A549 (cell line): ENCODE measurements around the gene ATG10.

Source experiments
- CTCF ChIP-seq: fragments of >200 bp; sonication (Bioruptor Twin); formaldehyde crosslinking; IDR thresholded peaks from 3 replicates; pipeline ENCODE4 v1.5.1; 2016
- E2F6 ChIP-seq: IDR thresholded peaks from 2 replicates; pipeline ENCODE4 v1.6.1; 2012; ENCODE audit warnings: low read depth, borderline replicate concordance
- EP300 ChIP-seq, 2 experiments: fragments of >200 bp; sonication (Bioruptor Twin); formaldehyde crosslinking; IDR thresholded peaks; 2 replicates in 1 of 2; 3 replicates in 1 of 2; pipeline ENCODE4 v1.6.1; 2016 to 2017
- MAFK ChIP-seq: fragments of 450-650 bp; IDR thresholded peaks from 2 replicates; pipeline ENCODE4 v1.6.1; 2014; ENCODE audit not compliant: partially characterized antibody
- MYC ChIP-seq: IDR thresholded peaks from 2 replicates; pipeline ENCODE4 v1.6.1; 2012; ENCODE audit warnings: mild to moderate bottlenecking, inconsistent platforms, low read length, improper control_type of control experiment, borderline replicate concordance
- POLR2AphosphoS2 ChIP-seq: conservative IDR thresholded peaks from 2 replicates; pipeline ENCODE4 v1.6.1; 2012; ENCODE audit warnings: low read length, improper control_type of control experiment, inconsistent platforms
- RAD21 ChIP-seq, 2 experiments: fragments of >200 bp in 1 of 2; sonication (Bioruptor Twin) in 1 of 2; formaldehyde crosslinking in 1 of 2; IDR thresholded peaks in 1 of 2; conservative IDR thresholded peaks in 1 of 2; 2 replicates in 1 of 2; 3 replicates in 1 of 2; pipeline ENCODE4 v1.6.1; 2012 to 2018; ENCODE audit warnings: inconsistent platforms in 1 of 2
- USF2 ChIP-seq: fragments of 450-650 bp; IDR thresholded peaks from 2 replicates; pipeline ENCODE4 v1.6.1; 2014; ENCODE audit warnings: antibody characterized with exemption
- TF ChIP-seq, protein P1 (sequence below): fragments of 200-600 bp; sonication (generic); IDR thresholded peaks from 2 replicates; pipeline ENCODE4 v1.6.1; 2016; ENCODE audit warnings: antibody characterized with exemption, mild to moderate bottlenecking, moderate library complexity
- TF ChIP-seq, protein P2 (sequence below): fragments of >200 bp; sonication (Bioruptor Twin); formaldehyde crosslinking; IDR thresholded peaks from 3 replicates; pipeline ENCODE4 v1.6.1; 2016

DNA sequence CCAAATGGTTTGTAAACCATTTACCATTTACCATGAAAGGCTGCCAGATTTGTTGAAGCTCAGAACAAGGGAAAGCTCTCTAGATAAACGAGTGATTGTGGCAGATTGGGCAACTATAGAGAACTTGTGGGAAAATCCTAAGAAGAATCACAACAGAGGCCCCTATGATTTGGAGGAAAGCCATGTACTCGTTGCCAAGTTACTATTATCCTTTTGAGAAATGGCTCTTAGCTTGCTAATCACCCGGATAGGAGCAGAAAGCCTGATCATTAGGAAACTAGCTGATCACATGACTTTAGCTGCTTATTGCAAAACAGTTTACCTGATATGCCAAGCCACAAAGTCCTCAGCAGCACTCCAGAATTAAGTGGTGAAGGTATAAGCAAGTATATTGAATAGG is 23.5 kb upstream of the ATG10 start:
- TF ChIP-seq, protein P1, sequence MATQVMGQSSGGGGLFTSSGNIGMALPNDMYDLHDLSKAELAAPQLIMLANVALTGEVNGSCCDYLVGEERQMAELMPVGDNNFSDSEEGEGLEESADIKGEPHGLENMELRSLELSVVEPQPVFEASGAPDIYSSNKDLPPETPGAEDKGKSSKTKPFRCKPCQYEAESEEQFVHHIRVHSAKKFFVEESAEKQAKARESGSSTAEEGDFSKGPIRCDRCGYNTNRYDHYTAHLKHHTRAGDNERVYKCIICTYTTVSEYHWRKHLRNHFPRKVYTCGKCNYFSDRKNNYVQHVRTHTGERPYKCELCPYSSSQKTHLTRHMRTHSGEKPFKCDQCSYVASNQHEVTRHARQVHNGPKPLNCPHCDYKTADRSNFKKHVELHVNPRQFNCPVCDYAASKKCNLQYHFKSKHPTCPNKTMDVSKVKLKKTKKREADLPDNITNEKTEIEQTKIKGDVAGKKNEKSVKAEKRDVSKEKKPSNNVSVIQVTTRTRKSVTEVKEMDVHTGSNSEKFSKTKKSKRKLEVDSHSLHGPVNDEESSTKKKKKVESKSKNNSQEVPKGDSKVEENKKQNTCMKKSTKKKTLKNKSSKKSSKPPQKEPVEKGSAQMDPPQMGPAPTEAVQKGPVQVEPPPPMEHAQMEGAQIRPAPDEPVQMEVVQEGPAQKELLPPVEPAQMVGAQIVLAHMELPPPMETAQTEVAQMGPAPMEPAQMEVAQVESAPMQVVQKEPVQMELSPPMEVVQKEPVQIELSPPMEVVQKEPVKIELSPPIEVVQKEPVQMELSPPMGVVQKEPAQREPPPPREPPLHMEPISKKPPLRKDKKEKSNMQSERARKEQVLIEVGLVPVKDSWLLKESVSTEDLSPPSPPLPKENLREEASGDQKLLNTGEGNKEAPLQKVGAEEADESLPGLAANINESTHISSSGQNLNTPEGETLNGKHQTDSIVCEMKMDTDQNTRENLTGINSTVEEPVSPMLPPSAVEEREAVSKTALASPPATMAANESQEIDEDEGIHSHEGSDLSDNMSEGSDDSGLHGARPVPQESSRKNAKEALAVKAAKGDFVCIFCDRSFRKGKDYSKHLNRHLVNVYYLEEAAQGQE = no peak
- TF ChIP-seq CTCF = no peak
- no peak for TF ChIP-seq POLR2AphosphoS2
- TF ChIP-seq MYC = no peak
- TF ChIP-seq RAD21 (conservative IDR thresholded peaks at IDR 0.05 in 1 of 2, IDR thresholded peaks at IDR 0.05 in 1 of 2) = no peak
- no peak for TF ChIP-seq MAFK
- no peak for TF ChIP-seq EP300 (IDR thresholded peaks at IDR 0.05)
- TF ChIP-seq E2F6 = no peak
- TF ChIP-seq, protein P2, sequence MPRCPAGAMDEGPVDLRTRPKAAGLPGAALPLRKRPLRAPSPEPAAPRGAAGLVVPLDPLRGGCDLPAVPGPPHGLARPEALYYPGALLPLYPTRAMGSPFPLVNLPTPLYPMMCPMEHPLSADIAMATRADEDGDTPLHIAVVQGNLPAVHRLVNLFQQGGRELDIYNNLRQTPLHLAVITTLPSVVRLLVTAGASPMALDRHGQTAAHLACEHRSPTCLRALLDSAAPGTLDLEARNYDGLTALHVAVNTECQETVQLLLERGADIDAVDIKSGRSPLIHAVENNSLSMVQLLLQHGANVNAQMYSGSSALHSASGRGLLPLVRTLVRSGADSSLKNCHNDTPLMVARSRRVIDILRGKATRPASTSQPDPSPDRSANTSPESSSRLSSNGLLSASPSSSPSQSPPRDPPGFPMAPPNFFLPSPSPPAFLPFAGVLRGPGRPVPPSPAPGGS = no peak
- no peak for TF ChIP-seq USF2
